GM18499 (cell line): ENCODE measurements around the gene NDUFB1.
A peak's percentile ranks its signal among the peaks of the same experiment; 100 is the strongest.

Experiments used
- ATAC-seq: cut with Tn5 transposase; IDR thresholded peaks from one replicate; pipeline ENCODE4 v1.9.1; 2021; ENCODE audit warnings: moderate number of reproducible peaks; ENCODE audit not compliant: insufficient read depth, unreplicated experiment

Gene NDUFB1

GRCh38 chr14:92121670-92122350, at the start of gene NDUFB1, which contains the start of gene CPSF2:
NDUFB1 (minus strand) TSS chr14:92121706; CDS start chr14:92117637, 4,069 bp downstream.
CPSF2 (plus strand) TSS chr14:92121969; CDS start chr14:92130985, 9,016 bp downstream.
- peak; percentile 63 for ATAC-seq

GRCh38 chr14:92164958-92165357, 43.5 kb upstream of the NDUFB1 start:
- ATAC-seq: no peak

- no peak for ATAC-seq
These were observed 40.0 kb upstream of the NDUFB1 start for GRCh38 chr14:92161521-92161920.

GRCh38 chr14:92160619-92161018, 39.1 kb upstream of the NDUFB1 start:
- no peak for ATAC-seq

- ATAC-seq: no peak
These were observed 32.9 kb upstream of the NDUFB1 start for GRCh38 chr14:92154283-92154942.

GRCh38 chr14:92153581-92153980, 32.1 kb upstream of the NDUFB1 start:
- no peak for ATAC-seq

- no peak for ATAC-seq
These were observed 23.2 kb upstream of the NDUFB1 start for GRCh38 chr14:92144708-92145107.

GRCh38 chr14:92143962-92144361, 22.5 kb upstream of the NDUFB1 start:
- no peak for ATAC-seq

GRCh38 chr14:92143309-92143708, 21.8 kb upstream of the NDUFB1 start:
- ATAC-seq: no peak

- no peak for ATAC-seq
These were observed 13.8 kb upstream of the NDUFB1 start for GRCh38 chr14:92135269-92135668.

- no peak for ATAC-seq
These were observed 12.9 kb upstream of the NDUFB1 start for GRCh38 chr14:92134456-92134855.

- no peak for ATAC-seq
These were observed 1.3 kb upstream of the NDUFB1 start for GRCh38 chr14:92122761-92123160.

GRCh38 chr14:92122351-92122677, 808 bp upstream of the NDUFB1 start:
- no peak for ATAC-seq

- ATAC-seq: peak; percentile 4
These were observed 268 bp downstream of the NDUFB1 start for GRCh38 chr14:92121207-92121669.

GRCh38 chr14:92109490-92109889, 12.0 kb downstream of the NDUFB1 start:
- no peak for ATAC-seq

GRCh38 chr14:92108345-92109254, 12.9 kb downstream of the NDUFB1 start:
- ATAC-seq: no peak

GRCh38 chr14:92106143-92106926, 15.2 kb downstream of the NDUFB1 start, which contains the start of gene ATXN3:
ATXN3 (minus strand) TSS chr14:92106582; CDS start chr14:92106552, 30 bp downstream.
- peak; percentile 70 for ATAC-seq

GRCh38 chr14:92105893-92106142, 15.7 kb downstream of the NDUFB1 start:
- ATAC-seq: peak; percentile 5

- ATAC-seq: no peak
These were observed 16.2 kb downstream of the NDUFB1 start for GRCh38 chr14:92105073-92105892.
